ENCODE data around the gene TOP2A. TPM values are rescaled to one million over a fixed set of nuclear protein-coding genes. Genes with fewer than 3 reads are reported as not detected.
"Not testable (repeated sequence)": the region's sequence is repeated elsewhere in the genome, so short reads cannot be mapped to it uniquely, and the experiment has no call there.

TOP2A gene
- polyA plus RNA-seq, 1 donor from 2014 or later, result 7.8 TPM

GRCh38 chr17:40367728-40368127 is 50.0 kb downstream of the TOP2A start:
- H3K9ac ChIP-seq (ENCODE audit: low read length); H3K36me3 ChIP-seq (ENCODE audit: insufficient read depth, low read length); H3K4me3 ChIP-seq (ENCODE audit: low read length); H3F3A ChIP-seq (ENCODE audit: insufficient read depth, low read length, poor library complexity, severe bottlenecking); H3K9me2 ChIP-seq (ENCODE audit: insufficient read depth, low read length); H3K4me2 ChIP-seq (ENCODE audit: low read length); H4K20me1 ChIP-seq (ENCODE audit: insufficient read depth); H3K79me2 ChIP-seq (replicated peaks; ENCODE audit: insufficient read depth, low read length); H3K9me3 ChIP-seq (ENCODE audit: low read length); H2AFZ ChIP-seq (ENCODE audit: low read depth, low read length); H3K27ac ChIP-seq (ENCODE audit: low read length): not testable (repeated sequence)
- peaks cover 12% of the 10 kb centered on the region for H3K27me3 ChIP-seq (ENCODE audit: insufficient read depth, low read depth, low read length)

- Histone ChIP-seq H3K79me2 (replicated peaks; ENCODE audit: insufficient read depth, low read length) (no peaks in the 10 kb centered on the region), H3K4me3 (ENCODE audit: low read length) (no peak overlapping the region), H4K20me1 (ENCODE audit: insufficient read depth) (no peaks in the 10 kb centered on the region), H3K9me2 (ENCODE audit: insufficient read depth, low read length) (no peaks in the 10 kb centered on the region), H3K27ac (ENCODE audit: low read length) (no peak overlapping the region), H3F3A (ENCODE audit: insufficient read depth, low read length, poor library complexity, severe bottlenecking) (no peaks in the 10 kb centered on the region), H3K27me3 (ENCODE audit: insufficient read depth, low read depth, low read length) (peaks cover 15% of the 10 kb centered on the region), H3K36me3 (ENCODE audit: insufficient read depth, low read length) (no peaks in the 10 kb centered on the region), H3K9me3 (ENCODE audit: low read length) (no peaks in the 10 kb centered on the region), H3K9ac (ENCODE audit: low read length) (no peak overlapping the region), H3K4me2 (ENCODE audit: low read length) (no peak overlapping the region), H2AFZ (ENCODE audit: low read depth, low read length) (no peak overlapping the region)
- no peak for TF ChIP-seq MXI1 (conservative IDR thresholded peaks at IDR 0.05; ENCODE audit: poor library complexity, severe bottlenecking)
- TF ChIP-seq EZH2 (IDR thresholded peaks at IDR 0.05; ENCODE audit: borderline replicate concordance, insufficient read depth, low read length, poor library complexity, severe bottlenecking), result no peak
- TF ChIP-seq TAF1 (IDR thresholded peaks at IDR 0.05; ENCODE audit: low read depth), result no peak
- TF ChIP-seq CTCF (IDR thresholded peaks at IDR 0.05; ENCODE audit: poor library complexity, severe bottlenecking), result no peak
Measured at GRCh38 chr17:40366861-40367518, 50.7 kb downstream of the TOP2A start.

- H4K20me1 ChIP-seq (ENCODE audit: insufficient read depth), result no peaks in the 10 kb centered on the region
- H3K36me3 ChIP-seq (ENCODE audit: insufficient read depth, low read length), result no peaks in the 10 kb centered on the region
- H3K27me3 ChIP-seq (ENCODE audit: insufficient read depth, low read depth, low read length), result peaks cover 15% of the 10 kb centered on the region
- H3K4me2 ChIP-seq (ENCODE audit: low read length), result no peak overlapping the region
- H3K9ac ChIP-seq (ENCODE audit: low read length), result no peak overlapping the region
- no peaks in the 10 kb centered on the region for H3F3A ChIP-seq (ENCODE audit: insufficient read depth, low read length, poor library complexity, severe bottlenecking)
- H3K9me2 ChIP-seq (ENCODE audit: insufficient read depth, low read length), result no peaks in the 10 kb centered on the region
- H3K4me3 ChIP-seq (ENCODE audit: low read length), result no peak overlapping the region
- H2AFZ ChIP-seq (ENCODE audit: low read depth, low read length), result no peak overlapping the region
- H3K9me3 ChIP-seq (ENCODE audit: low read length), result no peaks in the 10 kb centered on the region
- TF ChIP-seq CTCF (IDR thresholded peaks at IDR 0.05; ENCODE audit: poor library complexity, severe bottlenecking), result no peak
- TF ChIP-seq MXI1 (conservative IDR thresholded peaks at IDR 0.05; ENCODE audit: poor library complexity, severe bottlenecking), result no peak
- no peak for TF ChIP-seq REST (IDR thresholded peaks at IDR 0.05; ENCODE audit: borderline replicate concordance)
- no peak for TF ChIP-seq TAF1 (IDR thresholded peaks at IDR 0.05; ENCODE audit: low read depth)
- no peak for TF ChIP-seq POLR2AphosphoS5 (IDR thresholded peaks at IDR 0.05)
- no peak for TF ChIP-seq EZH2 (IDR thresholded peaks at IDR 0.05; ENCODE audit: borderline replicate concordance, insufficient read depth, low read length, poor library complexity, severe bottlenecking)
- TF ChIP-seq EP300 (conservative IDR thresholded peaks at IDR 0.05; ENCODE audit: poor library complexity, severe bottlenecking), result no peak
- H3K27ac ChIP-seq (ENCODE audit: low read length), result no peak overlapping the region
- H3K79me2 ChIP-seq (replicated peaks; ENCODE audit: insufficient read depth, low read length), result no peaks in the 10 kb centered on the region
Measured at GRCh38 chr17:40366076-40366860, 51.4 kb downstream of the TOP2A start.

Data from neural cell (in vitro differentiated cells).